Loucy (cell line): Measurements from ENCODE around the gene ANKRD13D.
A peak's percentile ranks its signal among the peaks of the same experiment; 100 is the strongest.

Experiments
- H2AFZ ChIP-seq: fragments of 200-600 bp; sonication (generic); 2 replicates; pipeline ENCODE4 v1.6.0; 2016; ENCODE audit warnings: antibody characterized with exemption, mild to moderate bottlenecking, low read length, moderate library complexity
- H3F3A ChIP-seq: fragments of 200-600 bp; 2 replicates; pipeline ENCODE4 v1.6.0; 2016; ENCODE audit warnings: antibody characterized with exemption, low read depth, mild to moderate bottlenecking
- H3K27me3 ChIP-seq: fragments of 200-600 bp; sonication (generic); 2 replicates; pipeline ENCODE4 v1.6.1; 2014; ENCODE audit warnings: low read length, mild to moderate bottlenecking; ENCODE audit not compliant: insufficient read depth, poor library complexity, severe bottlenecking
- H3K36me3 ChIP-seq: fragments of 200-600 bp; sonication (generic); 2 replicates; pipeline ENCODE4 v1.6.1; 2016; ENCODE audit warnings: low read length; ENCODE audit not compliant: insufficient read depth
- H3K4me1 ChIP-seq: fragments of 200-600 bp; sonication (generic); 2 replicates; pipeline ENCODE4 v1.5.1; 2014; ENCODE audit warnings: low read length, mild to moderate bottlenecking; ENCODE audit not compliant: insufficient read depth, poor library complexity, severe bottlenecking
- H3K4me2 ChIP-seq: fragments of 200-600 bp; sonication (generic); 2 replicates; pipeline ENCODE4 v1.6.0; 2014; ENCODE audit warnings: antibody characterized with exemption, low read length, low read depth, mild to moderate bottlenecking; ENCODE audit not compliant: poor library complexity, severe bottlenecking
- H3K4me3 ChIP-seq: fragments of 200-600 bp; sonication (generic); 2 replicates; pipeline ENCODE4 v1.5.1; 2014; ENCODE audit warnings: low read length, mild to moderate bottlenecking, mixed read lengths; ENCODE audit not compliant: poor library complexity, severe bottlenecking
- H3K79me2 ChIP-seq: fragments of 200-600 bp; sonication (generic); 2 replicates; pipeline ENCODE4 v1.6.1; 2014; ENCODE audit warnings: low read length; ENCODE audit not compliant: insufficient read depth
- H3K9ac ChIP-seq: fragments of 200-600 bp; sonication (generic); 2 replicates; pipeline ENCODE4 v1.6.0; 2014; ENCODE audit warnings: mild to moderate bottlenecking, low read depth, low read length, moderate library complexity; ENCODE audit not compliant: poor library complexity, severe bottlenecking
- H3K9me2 ChIP-seq: fragments of 200-600 bp; sonication (generic); replicated peaks from 2 replicates; pipeline ENCODE4 v1.6.1; 2016; ENCODE audit warnings: low read depth, low read length, mixed read lengths
- H3K9me3 ChIP-seq: fragments of 200-600 bp; sonication (generic); 2 replicates; pipeline ENCODE4 v1.6.1; 2014; ENCODE audit warnings: mild to moderate bottlenecking, antibody characterized with exemption, low read length, low read depth; ENCODE audit not compliant: insufficient read depth
- H4K20me1 ChIP-seq: fragments of 200-600 bp; sonication (generic); 2 replicates; pipeline ENCODE4 v1.6.0; 2014; ENCODE audit warnings: antibody characterized with exemption, low read length, mild to moderate bottlenecking; ENCODE audit not compliant: insufficient read depth, poor library complexity, severe bottlenecking
- EZH2phosphoT487 ChIP-seq: fragments of 200-600 bp; IDR thresholded peaks from 2 replicates; pipeline ENCODE4 v1.6.1; 2018; ENCODE audit warnings: antibody characterized with exemption, mild to moderate bottlenecking, moderate library complexity, borderline replicate concordance
- TF ChIP-seq, protein P1 (sequence below): fragments of 200-600 bp; sonication (generic); conservative IDR thresholded peaks from 2 replicates; pipeline ENCODE4 v1.5.1; 2014; ENCODE audit warnings: mild to moderate bottlenecking, antibody characterized with exemption, low read length

The ANKRD13D gene

DNA sequence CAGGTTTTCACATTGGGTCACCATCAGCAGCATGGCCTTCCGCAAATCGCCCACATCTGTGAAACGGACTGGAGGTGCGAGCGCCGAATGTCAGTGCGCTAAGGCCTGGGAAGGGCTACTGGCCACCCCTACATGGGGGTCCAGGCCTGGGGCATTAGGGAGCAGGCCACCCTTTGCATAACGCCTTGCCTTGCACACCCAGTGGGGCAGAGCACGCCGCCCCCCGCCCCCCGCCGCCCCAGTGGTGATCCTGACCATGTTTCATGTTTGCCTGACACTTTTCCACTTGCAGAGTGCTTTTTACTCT, 20.2 kb upstream of the ANKRD13D start:
- Histone ChIP-seq H4K20me1 (peaks cover 53% of the 10 kb centered on the region), H3K9ac (peak overlapping the region; percentile 94)

DNA sequence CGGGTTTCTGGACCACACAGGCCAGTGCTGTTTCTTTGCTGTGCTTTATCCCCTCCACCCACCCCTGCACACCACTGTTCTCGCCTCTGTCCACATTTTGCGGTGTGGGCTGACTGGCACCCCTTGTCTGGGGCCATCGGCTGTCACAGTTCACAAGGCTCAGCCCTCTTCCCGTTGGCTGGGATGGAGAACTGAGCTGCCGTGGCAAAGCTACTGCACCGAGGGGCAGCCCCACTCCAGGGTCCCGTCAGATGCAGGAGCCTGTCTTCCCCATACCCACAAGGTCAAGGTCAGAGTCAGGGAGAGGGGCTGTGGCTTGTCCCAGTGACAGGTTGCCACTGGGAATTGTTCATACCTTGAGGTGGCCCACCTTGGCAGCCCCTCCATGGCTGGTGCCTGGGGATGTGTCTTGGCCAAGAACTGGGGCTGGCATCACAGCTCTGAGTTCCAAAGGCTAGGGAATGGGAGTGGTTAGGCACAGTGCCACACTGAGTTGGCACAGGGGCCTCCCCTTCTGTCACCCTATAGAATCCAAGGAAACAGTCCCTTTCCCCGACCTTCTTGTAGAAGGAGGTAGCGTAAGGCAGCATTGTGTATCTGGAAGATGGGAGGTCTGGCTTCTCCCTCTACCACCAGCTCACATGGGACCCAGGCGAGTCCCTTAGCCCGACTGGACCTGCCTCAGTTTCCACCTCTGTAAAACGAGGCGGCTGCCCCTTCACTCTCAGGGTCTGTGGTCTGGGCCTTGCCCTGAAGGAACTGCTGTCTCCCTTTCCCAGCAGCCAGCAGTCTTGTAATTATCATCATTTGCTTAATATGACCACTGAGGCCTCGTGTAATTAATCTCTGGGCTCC, 19.5 kb upstream of the ANKRD13D start:
- peaks cover 13% of the 10 kb centered on the region for H3F3A ChIP-seq
- H3K4me1 ChIP-seq, result peaks cover 53% of the 10 kb centered on the region
- peak overlapping the region; percentile 90 for H3K4me3 ChIP-seq

More for the DNA sequence above, 20.2 kb upstream of the ANKRD13D start:
- no peaks in the 10 kb centered on the region for H3K9me2 ChIP-seq
- H3K4me2 ChIP-seq, result peak overlapping the region; percentile 97
- H3K36me3 ChIP-seq, result no peaks in the 10 kb centered on the region
- peak overlapping the region; percentile 90 for H3K4me3 ChIP-seq
- H3K4me1 ChIP-seq, result peaks cover 50% of the 10 kb centered on the region
- H2AFZ ChIP-seq, result no peak overlapping the region
- H3F3A ChIP-seq, result peaks cover 13% of the 10 kb centered on the region
- H3K27me3 ChIP-seq, result no peaks in the 10 kb centered on the region
- H3K9me3 ChIP-seq, result no peaks in the 10 kb centered on the region
- no peak for TF ChIP-seq EZH2phosphoT487
- TF ChIP-seq, protein P1, sequence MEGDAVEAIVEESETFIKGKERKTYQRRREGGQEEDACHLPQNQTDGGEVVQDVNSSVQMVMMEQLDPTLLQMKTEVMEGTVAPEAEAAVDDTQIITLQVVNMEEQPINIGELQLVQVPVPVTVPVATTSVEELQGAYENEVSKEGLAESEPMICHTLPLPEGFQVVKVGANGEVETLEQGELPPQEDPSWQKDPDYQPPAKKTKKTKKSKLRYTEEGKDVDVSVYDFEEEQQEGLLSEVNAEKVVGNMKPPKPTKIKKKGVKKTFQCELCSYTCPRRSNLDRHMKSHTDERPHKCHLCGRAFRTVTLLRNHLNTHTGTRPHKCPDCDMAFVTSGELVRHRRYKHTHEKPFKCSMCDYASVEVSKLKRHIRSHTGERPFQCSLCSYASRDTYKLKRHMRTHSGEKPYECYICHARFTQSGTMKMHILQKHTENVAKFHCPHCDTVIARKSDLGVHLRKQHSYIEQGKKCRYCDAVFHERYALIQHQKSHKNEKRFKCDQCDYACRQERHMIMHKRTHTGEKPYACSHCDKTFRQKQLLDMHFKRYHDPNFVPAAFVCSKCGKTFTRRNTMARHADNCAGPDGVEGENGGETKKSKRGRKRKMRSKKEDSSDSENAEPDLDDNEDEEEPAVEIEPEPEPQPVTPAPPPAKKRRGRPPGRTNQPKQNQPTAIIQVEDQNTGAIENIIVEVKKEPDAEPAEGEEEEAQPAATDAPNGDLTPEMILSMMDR, result no peak
- peaks cover 74% of the 10 kb centered on the region for H3K79me2 ChIP-seq

DNA sequence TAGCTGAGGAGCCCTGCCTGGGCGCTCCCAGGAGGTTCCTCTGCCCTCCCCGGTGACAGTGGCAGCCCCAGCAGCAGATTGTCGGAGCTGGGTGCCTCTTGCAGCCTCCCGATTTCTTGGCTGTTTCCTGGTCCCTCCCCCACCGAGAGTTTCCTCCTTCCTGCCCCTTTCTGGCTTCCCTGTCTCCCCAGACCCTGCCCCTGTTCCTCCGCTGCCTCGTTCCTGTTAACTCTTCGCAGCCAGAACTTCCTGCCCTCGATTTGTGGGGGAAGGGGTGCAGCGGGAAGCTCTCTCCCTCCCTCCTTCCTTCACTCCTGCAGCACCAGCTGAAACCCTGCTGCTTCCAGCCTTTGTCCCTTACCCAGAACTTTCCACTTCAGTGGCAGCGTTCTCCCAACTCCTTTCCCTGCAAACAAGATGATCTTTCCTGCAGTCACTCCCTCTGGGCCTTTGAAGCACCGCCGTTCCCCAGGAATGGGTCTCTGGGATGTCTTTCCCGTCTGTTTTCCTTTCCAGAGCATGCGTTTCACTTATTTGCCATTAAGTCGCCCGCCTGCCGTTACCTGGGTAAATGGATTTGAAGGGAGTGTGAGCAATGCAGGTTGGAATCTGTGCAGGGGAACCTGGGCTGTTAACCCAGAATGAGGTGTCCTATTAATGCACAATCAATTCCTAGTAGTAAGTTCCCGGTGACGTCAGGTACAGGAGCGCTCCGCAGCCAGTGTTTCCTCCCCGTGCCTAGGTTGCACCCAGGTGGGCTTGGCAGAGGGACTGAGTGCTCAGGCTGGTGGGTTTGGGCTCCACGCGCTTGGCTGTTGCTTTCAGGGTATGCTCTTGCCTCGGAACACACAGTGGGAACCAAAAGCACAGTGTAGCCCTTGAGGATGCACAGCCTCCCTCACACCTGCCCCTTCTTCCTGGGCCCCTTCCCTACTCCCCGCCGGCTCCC, 18.6 kb upstream of the ANKRD13D start:
- no peaks in the 10 kb centered on the region for H3K27me3 ChIP-seq
- no peaks in the 10 kb centered on the region for H3K9me2 ChIP-seq
- no peaks in the 10 kb centered on the region for H3K9me3 ChIP-seq
- no peak overlapping the region for H2AFZ ChIP-seq
- peaks cover 61% of the 10 kb centered on the region for H4K20me1 ChIP-seq
- peak overlapping the region; percentile 90 for H3K4me3 ChIP-seq
- peaks cover 2% of the 10 kb centered on the region; the same call in 1 of the 2 replicates for H3K36me3 ChIP-seq
- TF ChIP-seq EZH2phosphoT487, result no peak
- TF ChIP-seq, protein P1, result no peak
- H3F3A ChIP-seq, result peaks cover 13% of the 10 kb centered on the region
- peaks cover 62% of the 10 kb centered on the region for H3K4me1 ChIP-seq
- peak overlapping the region; percentile 97 for H3K4me2 ChIP-seq
- peak overlapping the region; percentile 94 for H3K9ac ChIP-seq
- H3K79me2 ChIP-seq, result peaks cover 90% of the 10 kb centered on the region

More for the DNA sequence above, 19.5 kb upstream of the ANKRD13D start:
- H3K9ac ChIP-seq, result peak overlapping the region; percentile 94
- H2AFZ ChIP-seq, result no peak overlapping the region
- H3K36me3 ChIP-seq, result no peaks in the 10 kb centered on the region; the same call in 1 of the 2 replicates
- H3K27me3 ChIP-seq, result no peaks in the 10 kb centered on the region
- no peaks in the 10 kb centered on the region for H3K9me3 ChIP-seq
- H3K4me2 ChIP-seq, result peak overlapping the region; percentile 97
- TF ChIP-seq, protein P1, result no peak
- TF ChIP-seq EZH2phosphoT487, result no peak
- H4K20me1 ChIP-seq, result peaks cover 57% of the 10 kb centered on the region
- H3K9me2 ChIP-seq, result no peaks in the 10 kb centered on the region
- peaks cover 81% of the 10 kb centered on the region for H3K79me2 ChIP-seq
